ENCODE measurements around the gene CAPRIN1. TPM values are rescaled to one million over a fixed set of nuclear protein-coding genes. Genes with fewer than 3 reads are reported as not detected.

CAPRIN1 gene
- total and polyA plus RNA-seq, 2 of the 8 experiments (the other 6 are each of a cell fraction or from before 2014, with no cell fraction given): 221 to 317 TPM

GRCh38 chr11:34028425-34028824, 23.1 kb upstream of the CAPRIN1 start:
- no peak overlapping the region for H3K23ac ChIP-seq (ENCODE audit: insufficient read length)
- no peak overlapping the region for H3K4me3 ChIP-seq (ENCODE audit: extremely low read depth in 1 of 4, insufficient read depth in 2 of 4, low read depth in 3 of 4, low read length in 4 of 4)
- H2BK5ac ChIP-seq (ENCODE audit: low read depth, low read length): no peak overlapping the region
- no peak overlapping the region for H3K4me2 ChIP-seq (ENCODE audit: insufficient read depth in 1 of 2, low read depth in 2 of 2, low read length in 2 of 2)
- no peaks in the 10 kb centered on the region for H3K23me2 ChIP-seq (ENCODE audit: low read depth, low read length)
- 50% methylated on average over 2 of the region's 2 CpGs; no CpG with 5 or more reads in 1 of the 2 experiments for WGBS, 2 experiments (ENCODE audit: extremely low coverage in 1 of 2, insufficient coverage in 1 of 2, insufficient read length in 1 of 2, insufficient replicate concordance in 2 of 2, low coverage in 1 of 2, low lambda C conversion rate in 2 of 2, missing lambda C conversion rate in 1 of 2)
- no peak overlapping the region for H3K14ac ChIP-seq (ENCODE audit: insufficient read length)
- no peak overlapping the region for H3K56ac ChIP-seq (replicated peaks; ENCODE audit: insufficient read length, low read depth, low read length)
- POLR2A ChIA-PET (ENCODE audit: partially characterized antibody): interaction anchor here (0.6 to 1.0 kb wide), 3 partner anchors 9 to 32 kb away, joined by 3 to 4 read pairs (median 3); no protein-coding TSS in a partner anchor
- no peaks in the 10 kb centered on the region for H3K79me1 ChIP-seq (ENCODE audit: low read depth, low read length)
- CTCF ChIA-PET (ENCODE audit: partially characterized antibody): interaction anchor here (0.5 to 3.6 kb wide), 5 partner anchors 11 to 40 kb away, joined by 3 to 16 read pairs (median 4); no protein-coding TSS in a partner anchor
- H3K27me3 ChIP-seq (replicated peaks in 1 of 4; ENCODE audit: control insufficient read depth in 3 of 4, extremely low read depth in 1 of 4, insufficient read depth in 3 of 4, low read length in 3 of 4): no peaks in the 10 kb centered on the region
- no peak overlapping the region for H2BK15ac ChIP-seq (ENCODE audit: low read length)
- H4K91ac ChIP-seq (replicated peaks; ENCODE audit: insufficient read length, low read length): peak overlapping the region; percentile 44
- TF ChIP-seq YY1 (IDR thresholded peaks at IDR 0.05; ENCODE audit: low read depth, low read length) (no peak), TAF7 (optimal IDR thresholded peaks at IDR 0.05; ENCODE audit: borderline replicate concordance, low read depth, low read length) (no peak), E2F6 (IDR thresholded peaks at IDR 0.05) (no peak), ATF2 (IDR thresholded peaks at IDR 0.05; ENCODE audit: low read length) (no peak)
- H2AFZ ChIP-seq (ENCODE audit: low read length): no peak overlapping the region
- H3K27ac ChIP-seq (ENCODE audit: low read depth, low read length): no peak overlapping the region
- 0 out of 2 replicates have a peak overlapping the region, but pooled peaks have one; percentile 97 for H2BK20ac ChIP-seq (ENCODE audit: low read length)
- H3K9me3 ChIP-seq (ENCODE audit: insufficient read depth in 2 of 2, low read depth in 1 of 2, low read length in 1 of 2): no peaks in the 10 kb centered on the region
- H4K20me1 ChIP-seq (replicated peaks in 1 of 2; ENCODE audit: control insufficient read depth in 1 of 2, insufficient read depth in 2 of 2, low read length in 2 of 2): no peaks in the 10 kb centered on the region
- H2BK120ac ChIP-seq (replicated peaks; ENCODE audit: low read depth, low read length): no peak overlapping the region
- H2BK12ac ChIP-seq (ENCODE audit: low read depth, low read length): no peak overlapping the region
- no peaks in the 10 kb centered on the region for H3K79me2 ChIP-seq (ENCODE audit: control insufficient read depth in 1 of 2, insufficient read depth in 2 of 2, low read length in 2 of 2)
- no peak for FAIRE-seq
- no peak overlapping the region for H2AK5ac ChIP-seq (ENCODE audit: low read depth, low read length)
- peaks cover 0 to 6% (median 1%) of the 10 kb centered on the region in 4 experiments; a peak in 2 of 7 replicates for H3K4me1 ChIP-seq (replicated peaks in 1 of 4; ENCODE audit: control insufficient read depth in 3 of 4, insufficient read depth in 4 of 4, low read length in 3 of 4)
- no peaks in the 10 kb centered on the region for H3K36me3 ChIP-seq (ENCODE audit: control insufficient read depth in 2 of 4, insufficient read depth in 4 of 4, low read length in 3 of 4)
- no peak overlapping the region for H3K4ac ChIP-seq (replicated peaks; ENCODE audit: insufficient read length, low read depth, low read length)
- no peak overlapping the region for H4K5ac ChIP-seq (ENCODE audit: insufficient read length, low read depth, low read length)
- DNase-seq (ENCODE audit: low read depth in 1 of 2, low spot score in 2 of 2): no peak
- H3K9ac ChIP-seq (replicated peaks in 1 of 4; ENCODE audit: extremely low read depth in 1 of 4, low read depth in 3 of 4, low read length in 3 of 4): no peak overlapping the region
- no peak overlapping the region for H3K18ac ChIP-seq (ENCODE audit: extremely low read depth, low read length)
- no peak overlapping the region for H4K8ac ChIP-seq (ENCODE audit: extremely low read depth, insufficient read depth, low read length)
